ENCODE data around the gene CCDC18.
"Not testable (repeated sequence)": the region's sequence is repeated elsewhere in the genome, so short reads cannot be mapped to it uniquely, and the experiment has no call there.

The CCDC18 gene

GRCh38 chr1:93239863-93240262, 59.3 kb downstream of the CCDC18 start:
- Histone ChIP-seq H3K36me3 (ENCODE audit: insufficient read depth, low read length) (peaks cover 63% of the 10 kb centered on the region), H3K4me3 (ENCODE audit: low read length) (no peak overlapping the region), H3K27ac (ENCODE audit: low read depth, low read length) (no peak overlapping the region), H3K9ac (ENCODE audit: low read depth, low read length) (no peak overlapping the region), H3K9me3 (ENCODE audit: insufficient read depth, low read depth, low read length) (peaks cover 33% of the 10 kb centered on the region), H3K4me1 (ENCODE audit: insufficient read depth, low read length) (0 out of 2 replicates have a peak, but pooled peaks cover 9% of the 10 kb centered on the region), H3K27me3 (ENCODE audit: insufficient read depth, low read length) (no peaks in the 10 kb centered on the region)
- 79% methylated on average over 2 of the region's 3 CpGs for WGBS

- WGBS = 95% methylated on average over 3 of the region's 3 CpGs
- peaks cover 33% of the 10 kb centered on the region for H3K9me3 ChIP-seq (ENCODE audit: insufficient read depth, low read depth, low read length)
- not testable (repeated sequence) for H3K4me3 ChIP-seq (ENCODE audit: low read length)
Measured at GRCh38 chr1:93243233-93243632, 62.7 kb downstream of the CCDC18 start.

GRCh38 chr1:93244298-93245069, 64.0 kb downstream of the CCDC18 start:
- Histone ChIP-seq H3K36me3 (ENCODE audit: insufficient read depth, low read length) (peaks cover 61% of the 10 kb centered on the region), H3K27me3 (ENCODE audit: insufficient read depth, low read length) (no peaks in the 10 kb centered on the region), H3K9me3 (ENCODE audit: insufficient read depth, low read depth, low read length) (peaks cover 33% of the 10 kb centered on the region), H3K9ac (ENCODE audit: low read depth, low read length) (no peak overlapping the region), H3K4me3 (ENCODE audit: low read length) (no peak overlapping the region), H3K4me1 (ENCODE audit: insufficient read depth, low read length) (no peaks in the 10 kb centered on the region), H3K27ac (ENCODE audit: low read depth, low read length) (no peak overlapping the region)
- no CpG with 5 or more reads among the region's 1 CpG for WGBS

More at GRCh38 chr1:93243233-93243632, 62.7 kb downstream of the CCDC18 start:
- not testable (repeated sequence) for H3K9ac ChIP-seq (ENCODE audit: low read depth, low read length); H3K27me3 ChIP-seq (ENCODE audit: insufficient read depth, low read length); H3K27ac ChIP-seq (ENCODE audit: low read depth, low read length); H3K4me1 ChIP-seq (ENCODE audit: insufficient read depth, low read length)
- peaks cover 67% of the 10 kb centered on the region for H3K36me3 ChIP-seq (ENCODE audit: insufficient read depth, low read length)

GRCh38 chr1:93251966-93252365, 71.4 kb downstream of the CCDC18 start:
- Histone ChIP-seq H3K36me3 (ENCODE audit: insufficient read depth, low read length) (peaks cover 15% of the 10 kb centered on the region), H3K9me3 (ENCODE audit: insufficient read depth, low read depth, low read length) (no peaks in the 10 kb centered on the region), H3K9ac (ENCODE audit: low read depth, low read length) (no peak overlapping the region), H3K27me3 (ENCODE audit: insufficient read depth, low read length) (no peaks in the 10 kb centered on the region), H3K4me3 (ENCODE audit: low read length) (no peak overlapping the region), H3K27ac (ENCODE audit: low read depth, low read length) (no peak overlapping the region), H3K4me1 (ENCODE audit: insufficient read depth, low read length) (no peaks in the 10 kb centered on the region)
- WGBS = 100% methylated on average over 1 of the region's 1 CpG

- Histone ChIP-seq H3K27me3 (ENCODE audit: insufficient read depth, low read length) (no peaks in the 10 kb centered on the region), H3K36me3 (ENCODE audit: insufficient read depth, low read length) (peaks cover 16% of the 10 kb centered on the region), H3K27ac (ENCODE audit: low read depth, low read length) (no peak overlapping the region), H3K4me1 (ENCODE audit: insufficient read depth, low read length) (no peaks in the 10 kb centered on the region), H3K9ac (ENCODE audit: low read depth, low read length) (no peak overlapping the region), H3K9me3 (ENCODE audit: insufficient read depth, low read depth, low read length) (no peaks in the 10 kb centered on the region), H3K4me3 (ENCODE audit: low read length) (no peak overlapping the region)
- 94% methylated on average over 2 of the region's 2 CpGs for WGBS
Measured at GRCh38 chr1:93252598-93252997, 72.1 kb downstream of the CCDC18 start.

- H3K27ac ChIP-seq (ENCODE audit: low read depth, low read length) = no peak overlapping the region
- H3K4me3 ChIP-seq (ENCODE audit: low read length) = no peak overlapping the region
- peaks cover 17% of the 10 kb centered on the region for H3K36me3 ChIP-seq (ENCODE audit: insufficient read depth, low read length)
- H3K9me3 ChIP-seq (ENCODE audit: insufficient read depth, low read depth, low read length) = no peaks in the 10 kb centered on the region
- H3K27me3 ChIP-seq (ENCODE audit: insufficient read depth, low read length) = no peaks in the 10 kb centered on the region
- 96% methylated on average over 3 of the region's 3 CpGs for WGBS
- no peak overlapping the region for H3K9ac ChIP-seq (ENCODE audit: low read depth, low read length)
- no peaks in the 10 kb centered on the region for H3K4me1 ChIP-seq (ENCODE audit: insufficient read depth, low read length)
Measured at GRCh38 chr1:93253516-93253915, 73.0 kb downstream of the CCDC18 start.

GRCh38 chr1:93255222-93256079, 74.9 kb downstream of the CCDC18 start:
- H3K27me3 ChIP-seq (ENCODE audit: insufficient read depth, low read length) = no peaks in the 10 kb centered on the region
- no peak overlapping the region for H3K9ac ChIP-seq (ENCODE audit: low read depth, low read length)
- no peak overlapping the region for H3K27ac ChIP-seq (ENCODE audit: low read depth, low read length)
- no peaks in the 10 kb centered on the region for H3K4me1 ChIP-seq (ENCODE audit: insufficient read depth, low read length)
- WGBS = 94% methylated on average over 8 of the region's 8 CpGs
- H3K36me3 ChIP-seq (ENCODE audit: insufficient read depth, low read length) = peaks cover 31% of the 10 kb centered on the region
- no peaks in the 10 kb centered on the region for H3K9me3 ChIP-seq (ENCODE audit: insufficient read depth, low read depth, low read length)
- no peak overlapping the region for H3K4me3 ChIP-seq (ENCODE audit: low read length)

- peaks cover 6% of the 10 kb centered on the region for H3K9me3 ChIP-seq (ENCODE audit: insufficient read depth, low read depth, low read length)
- WGBS = 86% methylated on average over 2 of the region's 2 CpGs
- H3K27ac ChIP-seq (ENCODE audit: low read depth, low read length) = no peak overlapping the region
- no peaks in the 10 kb centered on the region for H3K27me3 ChIP-seq (ENCODE audit: insufficient read depth, low read length)
- peaks cover 37% of the 10 kb centered on the region for H3K36me3 ChIP-seq (ENCODE audit: insufficient read depth, low read length)
- no peak overlapping the region for H3K4me3 ChIP-seq (ENCODE audit: low read length)
- no peak overlapping the region for H3K9ac ChIP-seq (ENCODE audit: low read depth, low read length)
- H3K4me1 ChIP-seq (ENCODE audit: insufficient read depth, low read length) = no peaks in the 10 kb centered on the region
Measured at GRCh38 chr1:93256433-93256832, 75.9 kb downstream of the CCDC18 start.

- Histone ChIP-seq H3K36me3 (ENCODE audit: insufficient read depth, low read length) (peaks cover 52% of the 10 kb centered on the region), H3K4me3 (ENCODE audit: low read length) (no peak overlapping the region), H3K4me1 (ENCODE audit: insufficient read depth, low read length) (no peaks in the 10 kb centered on the region), H3K27ac (ENCODE audit: low read depth, low read length) (no peak overlapping the region), H3K9me3 (ENCODE audit: insufficient read depth, low read depth, low read length) (peaks cover 20% of the 10 kb centered on the region), H3K27me3 (ENCODE audit: insufficient read depth, low read length) (no peaks in the 10 kb centered on the region), H3K9ac (ENCODE audit: low read depth, low read length) (no peak overlapping the region)
Measured at GRCh38 chr1:93257889-93258288, 77.4 kb downstream of the CCDC18 start.

- not testable (repeated sequence) for H3K9ac ChIP-seq (ENCODE audit: low read depth, low read length)
- peaks cover 74% of the 10 kb centered on the region for H3K36me3 ChIP-seq (ENCODE audit: insufficient read depth, low read length)
Measured at GRCh38 chr1:93260726-93261125, 80.2 kb downstream of the CCDC18 start.

GRCh38 chr1:93262645-93263044, 82.1 kb downstream of the CCDC18 start:
- Histone ChIP-seq H3K27me3 (ENCODE audit: insufficient read depth, low read length) (no peaks in the 10 kb centered on the region), H3K36me3 (ENCODE audit: insufficient read depth, low read length) (peaks cover 65% of the 10 kb centered on the region), H3K27ac (ENCODE audit: low read depth, low read length) (no peak overlapping the region), H3K4me3 (ENCODE audit: low read length) (no peak overlapping the region), H3K4me1 (ENCODE audit: insufficient read depth, low read length) (no peaks in the 10 kb centered on the region), H3K9me3 (ENCODE audit: insufficient read depth, low read depth, low read length) (peaks cover 50% of the 10 kb centered on the region), H3K9ac (ENCODE audit: low read depth, low read length) (no peak overlapping the region)
- 100% methylated on average over 3 of the region's 3 CpGs for WGBS

More at GRCh38 chr1:93260726-93261125, 80.2 kb downstream of the CCDC18 start:
- peaks cover 46% of the 10 kb centered on the region for H3K9me3 ChIP-seq (ENCODE audit: insufficient read depth, low read depth, low read length)
- H3K4me1 ChIP-seq (ENCODE audit: insufficient read depth, low read length); H3K4me3 ChIP-seq (ENCODE audit: low read length); H3K27me3 ChIP-seq (ENCODE audit: insufficient read depth, low read length); H3K27ac ChIP-seq (ENCODE audit: low read depth, low read length): not testable (repeated sequence)
- WGBS = 100% methylated on average over 1 of the region's 3 CpGs

Data from HUES64 (cell line).